ENCODE data around the gene RNGTT. TPM values are rescaled to one million over a fixed set of nuclear protein-coding genes. Genes with fewer than 3 reads are reported as not detected.

RNGTT gene
- total RNA-seq, 4 donors from 2014 or later, result 12.2 to 17.5 (median 14.6) TPM

DNA sequence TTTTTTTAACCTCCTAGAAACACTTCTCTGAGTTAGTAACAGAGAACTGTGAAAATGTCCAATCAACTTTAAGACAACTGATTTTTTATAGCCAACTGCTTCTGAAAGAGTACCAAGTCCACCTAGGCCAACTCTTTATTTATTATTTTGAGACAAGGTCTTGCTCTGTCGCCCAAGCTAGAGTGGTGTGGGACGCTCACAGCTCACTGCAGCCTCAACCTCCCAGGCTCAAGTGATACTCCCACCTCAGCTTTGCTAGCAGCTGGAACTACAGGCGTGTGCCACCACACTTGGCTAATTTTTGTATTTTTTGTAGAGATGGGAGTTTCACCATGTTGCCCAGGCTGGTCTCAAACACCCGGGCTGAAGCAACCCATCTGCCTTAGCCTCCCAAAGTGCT lies 331.6 kb downstream of the RNGTT start:
- Histone ChIP-seq H3K27me3 (no peaks in the 10 kb centered on the region), H3K4me1 (no peaks in the 10 kb centered on the region), H3K4me3 (no peak overlapping the region), H3K9me3 (no peaks in the 10 kb centered on the region), H3K27ac (no peak overlapping the region), H3K36me3 (no peaks in the 10 kb centered on the region)
- TF ChIP-seq POLR2A (IDR thresholded peaks at IDR 0.05) (no peak), POLR2AphosphoS5 (IDR thresholded peaks at IDR 0.05) (no peak), EP300 (IDR thresholded peaks at IDR 0.05) (no peak)
- TF ChIP-seq, protein P1, sequence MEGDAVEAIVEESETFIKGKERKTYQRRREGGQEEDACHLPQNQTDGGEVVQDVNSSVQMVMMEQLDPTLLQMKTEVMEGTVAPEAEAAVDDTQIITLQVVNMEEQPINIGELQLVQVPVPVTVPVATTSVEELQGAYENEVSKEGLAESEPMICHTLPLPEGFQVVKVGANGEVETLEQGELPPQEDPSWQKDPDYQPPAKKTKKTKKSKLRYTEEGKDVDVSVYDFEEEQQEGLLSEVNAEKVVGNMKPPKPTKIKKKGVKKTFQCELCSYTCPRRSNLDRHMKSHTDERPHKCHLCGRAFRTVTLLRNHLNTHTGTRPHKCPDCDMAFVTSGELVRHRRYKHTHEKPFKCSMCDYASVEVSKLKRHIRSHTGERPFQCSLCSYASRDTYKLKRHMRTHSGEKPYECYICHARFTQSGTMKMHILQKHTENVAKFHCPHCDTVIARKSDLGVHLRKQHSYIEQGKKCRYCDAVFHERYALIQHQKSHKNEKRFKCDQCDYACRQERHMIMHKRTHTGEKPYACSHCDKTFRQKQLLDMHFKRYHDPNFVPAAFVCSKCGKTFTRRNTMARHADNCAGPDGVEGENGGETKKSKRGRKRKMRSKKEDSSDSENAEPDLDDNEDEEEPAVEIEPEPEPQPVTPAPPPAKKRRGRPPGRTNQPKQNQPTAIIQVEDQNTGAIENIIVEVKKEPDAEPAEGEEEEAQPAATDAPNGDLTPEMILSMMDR (IDR thresholded peaks at IDR 0.05), result no peak
- no peak for ATAC-seq
- 96 to 100% methylated on average over 3 to 4 of the region's 4 CpGs for WGBS, 2 donors (ENCODE audit: low coverage in 1 of 2)

DNA sequence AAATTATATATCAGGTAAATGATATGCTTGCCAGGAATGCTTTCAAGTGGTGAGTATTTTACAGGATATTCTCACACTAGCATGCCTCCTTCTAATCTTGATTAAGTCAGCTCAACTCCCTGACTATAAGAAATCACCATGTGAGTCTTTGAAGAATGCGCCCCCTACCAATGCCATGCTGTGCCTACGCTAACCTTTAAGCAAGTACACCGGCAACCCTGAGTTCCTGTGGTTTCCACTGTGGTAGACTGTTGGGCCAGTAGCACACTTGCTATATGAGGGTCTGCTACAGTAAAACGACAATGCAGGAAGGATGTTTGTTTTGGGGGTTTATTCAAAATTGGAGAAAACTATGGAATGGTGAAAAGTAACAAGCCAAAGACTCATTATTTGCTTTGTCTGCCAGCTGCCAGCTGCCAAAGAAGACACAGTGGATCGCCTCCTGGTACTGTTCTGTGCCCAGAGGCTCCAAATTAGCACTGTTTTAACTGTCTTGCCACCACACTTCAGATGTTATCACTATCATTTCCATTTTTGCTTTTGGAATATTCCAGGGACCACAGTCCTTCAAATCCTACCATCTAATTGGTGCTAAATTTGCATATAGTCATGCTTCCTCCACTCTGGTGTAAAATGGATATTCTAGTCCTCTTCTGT lies 333.5 kb downstream of the RNGTT start:
- TF ChIP-seq, protein P1 (IDR thresholded peaks at IDR 0.05), result no peak
- TF ChIP-seq EP300 (IDR thresholded peaks at IDR 0.05) (no peak), POLR2AphosphoS5 (IDR thresholded peaks at IDR 0.05) (no peak), POLR2A (IDR thresholded peaks at IDR 0.05) (no peak)
- WGBS, 2 donors (ENCODE audit: low coverage in 1 of 2), result 75 to 100% methylated on average over 3 to 5 of the region's 5 CpGs
- H3K4me1 ChIP-seq, result no peaks in the 10 kb centered on the region
- no peaks in the 10 kb centered on the region for H3K9me3 ChIP-seq
- no peak overlapping the region for H3K27ac ChIP-seq
- no peak overlapping the region for H3K4me3 ChIP-seq
- H3K27me3 ChIP-seq, result no peaks in the 10 kb centered on the region
- no peaks in the 10 kb centered on the region for H3K36me3 ChIP-seq
- ATAC-seq, result no peak

DNA sequence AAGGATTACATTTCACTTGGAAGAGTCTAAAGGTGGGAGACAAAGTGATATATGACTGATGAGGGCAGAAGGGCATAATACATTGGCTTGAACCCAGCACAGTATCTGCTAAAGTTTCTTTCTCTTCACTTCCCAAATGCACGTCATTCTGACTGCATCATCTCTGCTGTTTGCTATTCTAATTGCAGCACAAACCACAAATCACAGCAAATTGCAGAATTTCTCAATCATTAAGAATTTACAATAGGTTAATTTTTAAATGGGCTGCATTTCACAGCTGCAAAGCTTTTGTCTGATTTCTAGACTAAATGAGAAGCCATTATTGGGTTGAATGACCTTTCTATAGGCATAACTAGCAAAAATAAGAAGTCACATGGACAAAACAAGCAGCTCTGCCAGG lies 337.0 kb downstream of the RNGTT start:
- Histone ChIP-seq H3K36me3 (no peaks in the 10 kb centered on the region), H3K4me1 (no peaks in the 10 kb centered on the region), H3K4me3 (no peak overlapping the region), H3K9me3 (no peaks in the 10 kb centered on the region), H3K27ac (no peak overlapping the region), H3K27me3 (no peaks in the 10 kb centered on the region)
- ATAC-seq, result no peak
- TF ChIP-seq POLR2A (IDR thresholded peaks at IDR 0.05), result no peak
- TF ChIP-seq, protein P1 (IDR thresholded peaks at IDR 0.05), result no peak
- TF ChIP-seq POLR2AphosphoS5 (IDR thresholded peaks at IDR 0.05), result no peak
- TF ChIP-seq EP300 (IDR thresholded peaks at IDR 0.05), result no peak
- WGBS, 2 donors (ENCODE audit: low coverage in 1 of 2), result 53 to 69% methylated on average over 1 of the region's 1 CpG

DNA sequence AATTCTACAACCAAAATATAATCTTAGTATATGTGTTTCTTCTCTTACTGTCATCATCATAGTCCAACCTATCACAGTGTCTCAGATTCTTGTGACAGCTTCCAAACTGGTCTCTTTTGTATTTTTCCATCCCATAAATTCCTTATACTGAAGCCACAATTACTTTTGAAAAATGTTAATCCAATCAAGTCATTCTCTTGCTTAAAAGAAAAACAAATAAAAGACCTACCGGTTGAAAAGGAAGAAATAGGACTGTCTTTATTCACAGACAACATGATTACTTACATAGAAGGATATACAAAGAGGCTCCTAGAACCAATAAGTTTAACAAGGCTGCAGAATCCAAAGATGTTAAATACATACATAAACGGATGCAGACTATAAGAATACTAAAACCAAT lies 339.9 kb downstream of the RNGTT start:
- no peak overlapping the region for H3K4me3 ChIP-seq
- no peak for ATAC-seq
- H3K27ac ChIP-seq, result no peak overlapping the region
- H3K36me3 ChIP-seq, result no peaks in the 10 kb centered on the region
- H3K4me1 ChIP-seq, result no peaks in the 10 kb centered on the region
- TF ChIP-seq POLR2AphosphoS5 (IDR thresholded peaks at IDR 0.05) (no peak), EP300 (IDR thresholded peaks at IDR 0.05) (no peak), POLR2A (IDR thresholded peaks at IDR 0.05) (no peak)
- TF ChIP-seq, protein P1 (IDR thresholded peaks at IDR 0.05), result no peak
- WGBS, 2 donors (ENCODE audit: low coverage in 1 of 2), result 50 to 96% methylated on average over 1 to 2 of the region's 2 CpGs
- H3K27me3 ChIP-seq, result no peaks in the 10 kb centered on the region
- H3K9me3 ChIP-seq, result no peaks in the 10 kb centered on the region

DNA sequence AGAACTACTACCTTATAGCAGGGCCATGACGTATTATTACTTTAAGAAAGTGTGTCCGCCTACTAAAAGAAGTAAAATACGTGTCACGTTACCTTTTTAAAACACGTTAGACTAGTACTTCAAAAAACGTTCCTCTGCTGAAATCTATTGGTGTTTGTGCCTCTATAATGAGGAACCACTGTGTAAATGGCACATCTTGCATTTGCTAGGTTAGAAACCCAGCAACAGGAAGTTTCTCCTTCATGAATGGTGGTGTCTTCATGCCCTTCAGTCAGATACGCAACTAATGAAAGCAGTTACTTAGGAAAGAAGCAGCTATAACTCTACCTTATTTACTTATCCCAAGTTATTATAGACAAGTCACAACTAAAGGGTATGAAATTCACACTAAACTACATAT lies 343.5 kb downstream of the RNGTT start:
- no peaks in the 10 kb centered on the region for H3K4me1 ChIP-seq
- H3K4me3 ChIP-seq, result no peak overlapping the region
- ATAC-seq, result no peak
- H3K27me3 ChIP-seq, result no peaks in the 10 kb centered on the region
- no peak for TF ChIP-seq POLR2AphosphoS5 (IDR thresholded peaks at IDR 0.05)
- no peak for TF ChIP-seq EP300 (IDR thresholded peaks at IDR 0.05)
- H3K27ac ChIP-seq, result no peak overlapping the region
- H3K36me3 ChIP-seq, result no peaks in the 10 kb centered on the region
- 89 to 90% methylated on average over 7 of the region's 7 CpGs for WGBS, 2 donors (ENCODE audit: low coverage in 1 of 2)
- no peaks in the 10 kb centered on the region for H3K9me3 ChIP-seq
